Activated CD8-positive, alpha-beta memory T cell treated with anti-CD3 and anti-CD28 coated beads, Interleukin-2, amount 10 ng/mL, durations not matched to agents 7 days and 5 days (primary cell): ENCODE measurements around the gene MMP14. TPM values are rescaled to one million over a fixed set of nuclear protein-coding genes. Genes with fewer than 3 reads are reported as not detected.
"Not testable (repeated sequence)": the region's sequence is repeated elsewhere in the genome, so short reads cannot be mapped to it uniquely, and the experiment has no call there.

ENCODE experiments used
- ATAC-seq: fragments of 150-1000 bp; cut with Tn5 transposase; one replicate; pipeline ENCODE4 v1.10.0; 2021; ENCODE audit warnings: moderate library complexity
- CTCF ChIA-PET: fragments of 350-600 bp; sonication (Branson Sonifier 250); formaldehyde crosslinking; loops from one replicate; lab custom pipeline; 2021; ENCODE audit warnings: antibody characterized with exemption; lab: Charles Lee
- DNase-seq: peaks from one replicate; pipeline ENCODE4 v3.0.0-alpha.2; 2020
- H3K27ac Mint-ChIP-seq: one replicate; pipeline ENCODE4 v1.8.0; 2021; ENCODE audit warnings: mild to moderate bottlenecking, mixed read lengths
- H3K27me3 Mint-ChIP-seq: one replicate; pipeline ENCODE4 v1.8.0; 2021; ENCODE audit warnings: mixed read lengths
- H3K36me3 Mint-ChIP-seq: one replicate; pipeline ENCODE4 v1.8.0; 2021; ENCODE audit warnings: mild to moderate bottlenecking, mixed read lengths
- H3K4me1 Mint-ChIP-seq: one replicate; pipeline ENCODE4 v1.8.0; 2021; ENCODE audit warnings: mixed read lengths
- H3K4me3 Mint-ChIP-seq: one replicate; pipeline ENCODE4 v1.8.0; 2021; ENCODE audit warnings: mild to moderate bottlenecking, moderate library complexity, mixed read lengths
- H3K9me3 Mint-ChIP-seq: one replicate; pipeline ENCODE4 v1.8.0; 2022; ENCODE audit warnings: low read depth, mixed read lengths
- total RNA-seq, 2 experiments: library from RNA; stranded (reverse); gene quantifications; one replicate each; pipeline ENCODE4 v1.2.3, GENCODE V29; 2021

MMP14 gene
- total RNA-seq, 2 experiments from 2014 or later = 1.3 to 2.5 TPM

DNA sequence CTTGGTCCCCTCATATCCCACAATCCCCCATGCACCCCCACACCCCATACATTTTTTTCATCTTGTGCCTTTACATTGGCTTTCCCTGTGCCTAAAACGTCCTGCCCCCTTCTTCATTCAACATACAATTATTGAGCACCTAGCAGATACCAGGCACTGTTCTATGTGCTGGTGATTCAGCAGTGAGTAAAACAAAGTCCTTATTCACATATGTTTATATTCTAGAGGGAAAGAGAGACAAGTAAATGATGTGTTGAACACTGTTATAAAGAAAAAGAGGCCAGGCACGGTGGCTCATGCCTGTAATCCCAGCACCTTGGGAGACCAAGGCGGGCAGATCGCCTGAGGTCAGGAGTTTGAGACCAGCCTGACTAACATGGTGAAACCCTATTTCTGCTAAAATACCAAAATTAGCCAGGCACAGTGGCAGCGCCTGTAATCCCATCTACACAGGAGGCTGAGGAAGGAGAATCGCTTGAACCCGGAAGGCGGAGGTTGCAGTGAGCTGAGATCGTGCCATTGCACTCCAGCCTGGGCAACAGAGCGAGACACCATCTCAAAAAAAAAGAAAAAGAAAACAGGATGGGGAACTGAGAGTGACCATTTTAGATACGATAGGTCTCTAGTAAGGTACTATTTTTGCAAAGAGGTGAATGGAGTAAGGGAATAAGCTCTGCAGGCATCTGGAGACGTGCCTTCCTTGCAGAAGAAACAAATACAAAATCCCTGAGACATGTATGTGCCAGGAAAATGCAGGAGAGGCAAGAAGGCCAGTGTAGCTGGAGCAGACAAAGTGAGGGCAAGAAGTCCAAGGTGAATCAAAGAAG, 33.3 kb upstream of the MMP14 start:
- Mint-ChIP-seq H3K4me1 (peaks cover 1% of the 10 kb centered on the region), H3K27ac (no peak overlapping the region), H3K9me3 (no peaks in the 10 kb centered on the region), H3K4me3 (no peak overlapping the region), H3K36me3 (no peaks in the 10 kb centered on the region), H3K27me3 (peaks cover 52% of the 10 kb centered on the region)
- DNase-seq (no peak), ATAC-seq (no peak)
- CTCF ChIA-PET = interaction anchor here (0.7 to 1.1 kb wide), 2 partner anchors 11 to 70 kb away, joined by 3 read pairs; no protein-coding TSS in a partner anchor

DNA sequence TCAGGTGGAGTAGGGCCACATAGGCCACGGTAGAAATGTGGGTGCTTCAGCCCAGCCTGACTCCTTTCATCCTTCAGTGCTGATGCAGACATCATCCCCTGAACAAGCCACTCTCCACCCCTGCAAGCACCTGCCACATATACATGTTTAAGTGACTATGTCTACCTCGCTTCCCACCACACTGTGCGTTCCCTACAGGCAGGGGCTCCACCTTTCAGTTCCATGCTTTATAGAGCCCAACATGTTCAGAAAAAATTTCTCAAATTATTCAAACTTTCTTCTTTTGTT, 32.8 kb upstream of the MMP14 start:
- peaks cover 1% of the 10 kb centered on the region for H3K4me1 Mint-ChIP-seq
- no peak for DNase-seq
- ATAC-seq = no peak
- CTCF ChIA-PET = interaction anchor here (0.7 to 1.1 kb wide), 2 partner anchors 11 to 69 kb away, joined by 3 read pairs; no protein-coding TSS in a partner anchor
- no peaks in the 10 kb centered on the region for H3K36me3 Mint-ChIP-seq
- H3K27ac Mint-ChIP-seq = no peak overlapping the region
- H3K9me3 Mint-ChIP-seq = no peaks in the 10 kb centered on the region
- H3K27me3 Mint-ChIP-seq = peaks cover 50% of the 10 kb centered on the region
- no peak overlapping the region for H3K4me3 Mint-ChIP-seq

DNA sequence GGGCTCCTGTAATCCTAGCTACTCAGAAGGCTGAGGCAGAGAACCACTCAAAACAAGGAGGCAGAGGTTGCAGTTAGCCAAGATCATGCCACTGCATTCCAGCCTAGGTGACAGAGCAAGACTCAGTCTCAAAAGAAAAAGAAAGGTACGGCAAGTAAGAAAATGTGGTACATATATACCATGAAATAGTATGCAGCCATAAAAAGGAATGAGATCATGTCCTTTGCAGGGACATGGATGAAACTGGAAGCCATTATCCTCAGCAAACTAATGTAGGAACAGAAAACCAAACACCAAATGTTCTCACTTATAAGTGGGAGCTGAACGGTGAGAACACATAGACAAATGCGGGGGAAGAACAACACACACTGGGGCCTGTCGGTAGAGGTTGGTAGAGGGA, 31.1 kb upstream of the MMP14 start:
- H3K4me1 Mint-ChIP-seq, H3K36me3 Mint-ChIP-seq, H3K27ac Mint-ChIP-seq, H3K9me3 Mint-ChIP-seq, H3K4me3 Mint-ChIP-seq, ATAC-seq, DNase-seq, CTCF ChIA-PET: not testable (repeated sequence)
- H3K27me3 Mint-ChIP-seq = peaks cover 38% of the 10 kb centered on the region

DNA sequence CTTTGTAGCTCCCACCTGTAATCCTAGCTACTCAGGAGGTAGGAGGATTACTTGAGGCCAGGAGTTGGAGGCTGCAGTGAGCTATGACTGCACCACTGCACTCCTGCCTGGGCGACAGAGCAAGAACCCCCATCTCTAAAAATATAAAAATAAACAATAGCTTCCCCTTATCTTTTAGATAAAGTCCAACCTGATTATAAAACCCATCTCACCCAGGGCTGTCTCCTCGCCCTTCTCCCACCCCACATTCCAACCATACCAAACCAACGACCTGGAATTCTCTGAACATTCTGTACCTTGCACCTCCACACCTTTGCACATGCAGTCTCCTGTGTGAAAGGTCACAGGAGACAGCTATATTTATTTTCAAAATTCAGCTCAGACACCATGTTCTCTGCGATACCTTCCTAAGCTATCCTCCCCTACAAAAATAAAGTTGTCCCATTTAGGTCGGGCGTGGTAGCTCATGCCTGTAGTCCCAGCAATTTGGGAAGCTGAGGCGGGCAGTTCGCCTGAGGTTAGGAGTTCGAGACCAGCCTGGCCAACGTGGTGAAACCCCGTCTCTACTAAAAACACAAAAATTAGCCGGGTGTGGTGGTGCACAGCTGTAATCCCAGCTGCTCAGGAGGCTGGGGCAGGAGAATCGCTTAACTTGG, 28.8 kb upstream of the MMP14 start:
- CTCF ChIA-PET = interaction anchor here (0.8 to 1.5 kb wide), 3 partner anchors 12 to 47 kb away, joined by 4 read pairs; no protein-coding TSS in a partner anchor
- peaks cover 28% of the 10 kb centered on the region for H3K27me3 Mint-ChIP-seq
- H3K4me3 Mint-ChIP-seq = no peak overlapping the region
- peaks cover 4% of the 10 kb centered on the region for H3K4me1 Mint-ChIP-seq
- ATAC-seq = no peak
- H3K9me3 Mint-ChIP-seq = no peaks in the 10 kb centered on the region
- DNase-seq = no peak
- H3K36me3 Mint-ChIP-seq = no peaks in the 10 kb centered on the region
- no peak overlapping the region for H3K27ac Mint-ChIP-seq

DNA sequence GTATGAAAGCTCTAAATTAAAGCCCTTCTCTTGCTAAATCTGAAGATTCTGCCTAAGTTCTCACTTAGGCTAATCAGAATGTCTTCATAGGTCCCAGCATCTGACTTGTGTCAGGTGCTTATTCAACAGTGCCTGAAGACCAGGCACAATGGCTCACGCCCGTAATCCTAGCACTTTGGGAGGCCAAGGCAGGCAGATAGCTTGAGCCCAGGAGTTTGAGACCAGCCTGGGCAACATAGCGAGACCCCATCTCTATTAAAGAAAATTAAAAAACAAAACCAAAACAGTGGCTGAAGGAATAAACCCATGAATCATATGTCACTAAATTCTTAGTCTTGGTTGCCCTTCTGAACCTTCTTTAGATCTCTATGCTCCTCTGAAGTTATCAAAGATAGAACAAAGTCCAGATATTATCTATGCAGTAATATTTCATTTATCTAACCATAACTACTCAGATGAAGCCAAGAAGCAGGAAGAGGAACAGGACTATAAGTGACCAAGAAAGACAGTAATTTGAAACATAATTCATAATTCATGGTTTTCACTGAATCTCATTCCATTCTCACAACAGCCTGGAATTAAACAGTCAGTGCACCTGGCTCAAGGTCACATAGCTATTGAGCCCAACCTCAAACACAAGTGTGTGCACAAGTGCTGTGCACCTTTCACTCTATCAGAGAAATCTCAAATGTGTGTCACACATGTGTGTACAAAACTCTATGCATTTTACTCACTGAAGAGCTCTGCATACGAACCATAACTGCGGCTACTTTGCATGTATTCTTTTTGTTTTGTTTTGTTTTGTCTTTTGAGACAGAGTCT, 27.8 kb upstream of the MMP14 start:
- Mint-ChIP-seq H3K9me3 (no peaks in the 10 kb centered on the region), H3K4me1 (peaks cover 4% of the 10 kb centered on the region), H3K36me3 (no peaks in the 10 kb centered on the region), H3K4me3 (no peak overlapping the region), H3K27ac (no peak overlapping the region), H3K27me3 (peaks cover 20% of the 10 kb centered on the region)
- CTCF ChIA-PET = interaction anchor here (1.0 to 2.0 kb wide), 4 partner anchors 11 to 46 kb away, joined by 3 to 5 read pairs (median 4); no protein-coding TSS in a partner anchor
- DNase-seq (no peak), ATAC-seq (no peak)

DNA sequence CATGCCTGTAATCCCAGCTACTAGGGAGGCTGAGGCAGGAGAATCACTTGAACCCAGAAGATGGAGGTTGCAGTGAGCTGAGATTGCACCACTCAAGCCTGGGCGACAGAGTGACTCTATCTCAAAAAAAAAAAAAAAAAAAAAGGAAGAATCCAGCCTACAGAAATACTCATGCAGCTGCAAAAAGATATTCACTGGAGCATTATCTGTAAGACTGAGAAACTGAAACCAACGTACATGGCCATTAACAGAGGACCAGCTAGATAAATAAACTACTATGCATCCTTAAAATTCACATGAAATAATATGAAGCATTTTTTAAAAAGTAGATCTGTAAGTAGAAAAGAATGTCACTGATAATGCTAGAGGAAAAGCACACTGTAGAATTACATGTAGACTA, 24.7 kb upstream of the MMP14 start:
- no peak for ATAC-seq

DNA sequence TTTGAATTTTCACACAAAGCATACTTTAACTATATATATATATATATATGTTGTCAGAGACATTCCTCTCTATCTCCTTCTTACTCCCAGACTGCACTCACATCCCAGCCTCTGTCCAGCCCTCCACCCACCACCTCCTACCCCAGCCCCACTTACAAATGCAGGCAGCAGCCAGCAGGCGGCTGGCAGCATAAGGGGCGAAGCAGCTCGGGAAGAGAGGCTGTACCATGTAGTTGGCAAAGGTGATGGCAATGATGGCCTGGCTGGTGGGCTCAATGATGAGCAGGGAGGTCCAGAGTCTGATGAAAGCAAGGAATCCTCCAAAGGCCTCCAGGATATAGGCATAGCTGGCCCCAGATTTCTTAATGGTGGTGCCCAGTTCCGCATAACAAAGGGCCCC, 23.6 kb upstream of the MMP14 start:
- no peaks in the 10 kb centered on the region for H3K9me3 Mint-ChIP-seq
- no peak for DNase-seq
- no peak overlapping the region for H3K27ac Mint-ChIP-seq
- no peak for ATAC-seq
- peaks cover 11% of the 10 kb centered on the region for H3K27me3 Mint-ChIP-seq
- H3K4me3 Mint-ChIP-seq = no peak overlapping the region
- H3K36me3 Mint-ChIP-seq = no peaks in the 10 kb centered on the region
- peaks cover 7% of the 10 kb centered on the region for H3K4me1 Mint-ChIP-seq
- CTCF ChIA-PET = no interaction called here

More for the DNA sequence above, 24.7 kb upstream of the MMP14 start:
- peaks cover 7% of the 10 kb centered on the region for H3K4me1 Mint-ChIP-seq
- H3K36me3 Mint-ChIP-seq = no peaks in the 10 kb centered on the region
- DNase-seq = no peak
- H3K4me3 Mint-ChIP-seq = no peak overlapping the region
- no peaks in the 10 kb centered on the region for H3K9me3 Mint-ChIP-seq
- peaks cover 17% of the 10 kb centered on the region for H3K27me3 Mint-ChIP-seq
- CTCF ChIA-PET = interaction anchor here (1.4 to 1.5 kb wide), 2 partner anchors 11 to 41 kb away, joined by 3 to 4 read pairs; no protein-coding TSS in a partner anchor
- no peak overlapping the region for H3K27ac Mint-ChIP-seq

DNA sequence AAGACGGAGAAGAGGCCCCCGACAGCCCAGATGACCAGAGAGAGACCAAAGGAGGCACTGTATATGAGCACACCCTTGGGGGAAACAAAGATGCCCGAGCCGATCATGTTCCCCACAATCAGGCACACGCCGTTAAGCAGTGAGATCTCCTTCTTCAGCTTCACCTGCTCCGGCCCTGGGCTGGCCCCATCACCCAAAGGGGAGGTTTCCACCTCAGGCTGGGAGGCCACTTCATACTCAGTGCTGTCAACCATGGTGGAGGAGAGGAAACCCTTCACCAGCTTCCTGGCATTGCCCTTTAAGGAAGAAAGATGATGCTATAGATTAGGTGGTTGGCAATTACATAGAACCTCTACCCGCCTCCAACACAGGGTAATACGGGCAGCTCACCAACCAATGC, 23.2 kb upstream of the MMP14 start:
- CTCF ChIA-PET = no interaction called here
- ATAC-seq = no peak
- H3K4me3 Mint-ChIP-seq = no peak overlapping the region
- peaks cover 7% of the 10 kb centered on the region for H3K4me1 Mint-ChIP-seq
- H3K27me3 Mint-ChIP-seq = peaks cover 9% of the 10 kb centered on the region
- no peaks in the 10 kb centered on the region for H3K9me3 Mint-ChIP-seq
- no peak overlapping the region for H3K27ac Mint-ChIP-seq
- DNase-seq = no peak
- H3K36me3 Mint-ChIP-seq = no peaks in the 10 kb centered on the region

DNA sequence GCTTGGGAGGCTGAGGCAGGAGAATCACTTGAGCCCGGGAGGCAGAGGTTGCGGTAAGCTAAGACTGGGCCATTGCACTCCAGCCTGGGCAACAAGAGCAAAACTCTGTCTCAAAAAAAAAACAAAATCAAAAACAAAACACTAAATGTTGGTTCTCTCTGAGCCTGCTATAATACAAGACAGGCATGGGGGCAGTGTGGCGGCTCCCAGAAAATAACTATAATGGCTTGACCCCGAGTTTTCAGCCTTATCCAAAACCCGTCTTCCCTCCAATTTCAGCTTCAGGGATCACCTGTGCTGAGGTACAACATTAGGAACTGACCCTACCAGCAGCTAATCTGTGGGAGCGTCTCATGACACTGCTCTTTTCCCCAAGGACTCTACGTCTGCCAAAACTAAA, 22.0 kb upstream of the MMP14 start:
- ATAC-seq (no peak), DNase-seq (no peak)
- Mint-ChIP-seq H3K36me3 (no peaks in the 10 kb centered on the region), H3K27ac (no peak overlapping the region), H3K27me3 (peaks cover 12% of the 10 kb centered on the region), H3K4me3 (no peak overlapping the region), H3K9me3 (no peaks in the 10 kb centered on the region), H3K4me1 (peaks cover 11% of the 10 kb centered on the region)
- CTCF ChIA-PET = interaction anchor here (1.1 to 1.7 kb wide), 3 partner anchors 47 to 244 kb away, joined by 3 to 4 read pairs (median 4); no protein-coding TSS in a partner anchor

DNA sequence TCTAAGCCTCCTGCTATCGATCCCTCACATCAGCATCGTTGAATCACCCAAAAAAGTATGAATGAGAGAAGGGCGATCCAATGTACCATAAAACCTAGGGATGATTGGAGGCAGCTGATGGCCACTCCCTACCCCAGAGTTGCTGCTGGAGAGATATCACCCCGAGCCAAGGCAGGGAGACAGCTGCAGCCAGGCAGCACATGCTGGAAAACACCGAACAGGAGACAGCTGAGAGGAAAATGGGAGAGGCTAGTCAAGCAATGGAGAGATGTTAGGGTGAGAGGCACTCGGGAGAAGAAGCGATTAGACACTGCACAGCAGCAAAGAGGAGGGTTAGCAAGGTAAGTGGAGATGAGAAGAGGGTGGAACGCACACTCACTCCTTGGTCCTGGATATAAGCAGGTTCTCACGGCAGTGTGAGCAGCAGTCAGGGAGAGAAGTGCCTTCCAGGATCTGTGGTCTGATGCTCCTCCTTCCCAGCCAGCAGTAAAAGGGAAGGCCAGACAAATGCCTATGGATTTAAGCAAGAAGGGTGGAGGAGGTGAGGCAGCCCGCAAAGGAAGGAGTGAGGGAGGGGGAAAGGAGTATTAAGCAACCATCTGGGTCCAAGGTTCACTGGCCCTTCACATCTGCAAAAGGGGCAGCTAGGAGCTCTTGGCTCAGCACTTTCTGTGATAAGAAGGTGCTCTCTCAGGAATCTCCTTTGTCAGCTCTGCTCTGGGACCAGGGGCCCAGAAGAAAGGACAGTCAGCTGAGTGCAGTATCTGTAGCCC, 21.3 kb upstream of the MMP14 start, which contains the start of gene SLC7A7:
TSS of gene SLC7A7 (minus strand) at position 495 of the 773 bp plus-strand sequence. CDS start 2,037 bp downstream, outside the sequence.
- no peaks in the 10 kb centered on the region for H3K36me3 Mint-ChIP-seq
- CTCF ChIA-PET = interaction anchor here (1.1 to 1.7 kb wide), 6 partner anchors 38 to 245 kb away, joined by 3 to 4 read pairs (median 3); no protein-coding TSS in a partner anchor
- no peaks in the 10 kb centered on the region for H3K9me3 Mint-ChIP-seq
- peaks cover 17% of the 10 kb centered on the region for H3K4me1 Mint-ChIP-seq
- DNase-seq = no peak
- no peak within 1 kb of the TSS for H3K4me3 Mint-ChIP-seq
- no peak for ATAC-seq
- no peak within 1 kb of the TSS for H3K27ac Mint-ChIP-seq
- H3K27me3 Mint-ChIP-seq = peaks cover 15% of the 10 kb centered on the region

DNA sequence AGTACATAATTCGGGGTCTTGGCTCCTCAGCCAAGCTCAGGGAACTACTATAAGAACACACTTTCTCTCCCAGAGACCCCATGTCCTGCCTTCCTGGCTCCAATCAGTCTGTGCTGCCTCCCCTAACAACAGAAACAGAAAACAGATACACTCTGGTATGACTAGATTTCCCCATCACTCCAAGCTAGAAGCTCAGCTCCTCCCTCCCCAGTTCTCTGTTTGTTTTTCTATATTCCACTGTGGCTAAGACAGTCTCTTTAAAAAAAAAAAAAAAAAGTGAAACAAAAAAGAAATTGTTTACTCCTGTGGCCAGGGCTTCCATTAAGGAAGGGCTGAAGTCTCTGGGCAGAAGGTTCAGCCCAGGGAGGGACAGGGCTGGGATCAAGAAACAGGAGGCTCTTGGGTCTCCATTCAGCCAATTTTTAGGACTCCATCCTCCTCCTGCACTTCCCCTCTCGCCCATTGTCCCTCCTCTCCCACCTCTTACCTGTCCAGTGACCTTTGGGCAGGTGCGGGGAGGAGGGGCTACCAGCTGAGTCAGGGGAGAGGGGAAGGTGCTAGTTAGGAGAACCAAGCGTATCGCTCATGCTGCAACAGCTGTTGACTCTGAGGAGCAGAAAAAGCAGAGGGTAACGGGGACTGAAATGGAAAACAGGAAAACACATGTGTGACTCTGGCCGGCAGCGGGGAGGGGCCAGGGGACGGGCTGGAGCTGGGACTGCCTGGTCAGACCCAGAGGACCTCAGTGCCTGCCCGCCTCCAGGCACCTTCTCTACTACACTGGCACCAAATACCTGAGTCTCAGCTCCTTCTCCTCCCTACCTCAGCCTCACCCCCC, 17.0 kb upstream of the MMP14 start:
- peak; percentile 29 for ATAC-seq
- peaks cover 30% of the 10 kb centered on the region for H3K27me3 Mint-ChIP-seq
- H3K4me3 Mint-ChIP-seq = no peak overlapping the region
- no peak for DNase-seq
- no peak overlapping the region for H3K27ac Mint-ChIP-seq
- CTCF ChIA-PET = interaction anchor here (0.6 to 7.8 kb wide), 14 partner anchors 10 to 1085 kb away, joined by 3 to 239 read pairs (median 4); partner anchors contain the start of genes ABHD4, MMP14 and MRPL52
- H3K36me3 Mint-ChIP-seq = no peaks in the 10 kb centered on the region
- peaks cover 22% of the 10 kb centered on the region for H3K4me1 Mint-ChIP-seq
- no peaks in the 10 kb centered on the region for H3K9me3 Mint-ChIP-seq
